Skeletal muscle cell (primary cell): ENCODE measurements around the gene FRMD5.
"Not testable (repeated sequence)": the region's sequence is repeated elsewhere in the genome, so short reads cannot be mapped to it uniquely, and the experiment has no call there.

ENCODE experiments used
- DNase-seq: peaks from one replicate; pipeline ENCODE4 v3.0.0-alpha.2; 2010; ENCODE audit warnings: low read depth
- H3K4me3 ChIP-seq: 2 replicates; pipeline ENCODE4 v1.5.1; 2011; ENCODE audit warnings: low read depth, mild to moderate bottlenecking, control low read depth, low read length, moderate library complexity

Gene FRMD5

DNA sequence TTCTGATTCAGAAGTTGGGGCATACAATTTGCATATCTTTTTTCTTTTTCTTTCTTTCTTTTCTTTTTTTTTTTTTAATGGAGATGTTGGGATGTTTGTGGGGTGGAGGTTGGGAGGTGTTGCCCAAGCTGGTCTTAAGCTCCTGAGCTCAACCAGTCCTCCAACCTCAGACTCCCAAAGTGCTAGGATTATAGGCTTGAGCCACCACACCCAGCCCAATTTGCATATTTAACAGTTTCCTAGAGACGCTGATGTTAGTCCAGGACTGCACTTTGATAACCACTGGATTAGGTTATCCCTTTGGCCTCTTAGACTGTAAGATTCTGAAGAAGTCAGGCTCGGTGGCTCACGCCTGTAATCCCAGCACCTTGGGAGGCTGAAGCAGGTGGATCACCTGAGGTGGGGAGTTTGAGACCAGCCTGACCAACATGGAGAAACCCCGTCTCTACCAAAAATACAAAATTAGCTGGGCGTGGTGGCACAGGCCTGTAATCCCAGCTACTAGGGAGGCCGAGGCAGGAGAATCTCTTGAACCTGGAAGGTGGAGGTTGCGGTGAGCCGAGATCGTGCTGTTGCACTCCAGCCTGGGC, 365.0 kb downstream of the FRMD5 start:
- not testable (repeated sequence) for H3K4me3 ChIP-seq, DNase-seq

DNA sequence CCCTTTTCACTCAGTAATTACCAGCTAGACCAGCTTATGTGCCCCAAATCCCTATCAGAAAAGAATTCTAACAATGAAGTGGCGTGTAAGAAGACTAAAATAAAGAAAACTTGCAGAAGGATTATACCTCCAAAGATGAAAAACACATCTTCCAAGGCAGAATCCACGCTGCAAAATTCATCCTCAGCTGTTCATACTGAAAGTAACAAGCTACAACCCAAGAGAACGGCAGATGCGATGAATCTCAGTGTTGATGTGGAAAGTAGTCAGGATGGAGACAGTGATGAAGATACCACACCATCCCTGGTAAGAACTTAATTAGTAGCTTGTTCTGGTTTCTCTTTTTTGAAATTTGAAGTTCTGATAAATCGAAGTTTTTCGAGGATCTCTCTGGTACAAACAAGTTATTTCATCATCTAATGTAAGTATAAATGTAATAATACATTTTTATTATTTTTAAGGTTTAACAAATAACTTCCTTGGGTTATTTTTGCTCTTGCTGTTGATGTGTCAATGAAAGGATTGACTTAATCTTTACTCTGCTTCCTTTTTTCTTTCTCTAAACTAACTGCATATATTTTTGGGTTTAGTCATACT, 366.9 kb downstream of the FRMD5 start:
- DNase-seq = no peak
- peak overlapping the region; percentile 49 for H3K4me3 ChIP-seq

DNA sequence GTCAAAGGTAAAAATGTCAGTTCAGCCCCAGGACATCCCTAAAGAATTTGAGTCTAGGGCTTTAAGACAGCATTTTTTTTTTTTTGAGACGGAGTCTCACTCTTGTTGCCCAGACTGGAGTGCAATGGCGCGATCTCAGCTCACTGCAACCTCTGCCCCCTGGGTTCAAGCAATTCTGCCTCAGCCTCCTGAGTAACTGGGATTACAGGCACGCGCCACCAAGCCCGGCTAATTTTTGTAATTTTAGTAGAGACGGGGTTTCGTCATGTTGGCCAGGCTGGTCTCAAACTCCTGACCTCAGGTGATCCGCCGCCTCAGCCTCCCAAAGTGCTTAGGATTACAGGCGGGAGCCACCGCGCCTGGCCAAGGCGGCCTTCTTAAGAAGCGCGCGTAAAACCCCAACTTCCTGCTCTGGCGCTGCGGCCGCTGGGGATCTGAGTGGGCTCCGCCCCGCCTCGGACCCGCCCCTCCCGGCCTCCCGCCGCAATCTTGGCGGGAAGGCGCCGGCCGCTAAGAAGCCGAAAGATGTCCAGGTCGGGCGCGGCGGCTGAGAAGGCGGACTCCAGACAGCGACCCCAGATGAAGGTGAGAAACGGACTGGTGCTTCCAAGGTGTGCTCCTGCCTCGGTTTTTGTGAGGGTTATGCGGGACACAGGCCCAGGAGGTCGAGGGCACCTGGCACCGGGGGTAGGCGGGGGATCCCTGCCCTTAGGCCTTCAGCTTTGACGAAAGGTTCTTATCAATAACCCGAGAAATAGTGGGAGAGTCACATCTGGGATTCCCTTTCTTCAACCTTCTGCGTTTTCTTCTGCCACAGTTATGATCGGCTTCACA, 368.3 kb downstream of the FRMD5 start, which contains the start of gene WDR76:
Gene WDR76 (plus strand): TSS at position 495 of the 834 bp plus-strand sequence. CDS start 31 bp downstream, at position 526.
- H3K4me3 ChIP-seq = peak within 1 kb of the TSS; percentile 49
- DNase-seq = peak; percentile 37

DNA sequence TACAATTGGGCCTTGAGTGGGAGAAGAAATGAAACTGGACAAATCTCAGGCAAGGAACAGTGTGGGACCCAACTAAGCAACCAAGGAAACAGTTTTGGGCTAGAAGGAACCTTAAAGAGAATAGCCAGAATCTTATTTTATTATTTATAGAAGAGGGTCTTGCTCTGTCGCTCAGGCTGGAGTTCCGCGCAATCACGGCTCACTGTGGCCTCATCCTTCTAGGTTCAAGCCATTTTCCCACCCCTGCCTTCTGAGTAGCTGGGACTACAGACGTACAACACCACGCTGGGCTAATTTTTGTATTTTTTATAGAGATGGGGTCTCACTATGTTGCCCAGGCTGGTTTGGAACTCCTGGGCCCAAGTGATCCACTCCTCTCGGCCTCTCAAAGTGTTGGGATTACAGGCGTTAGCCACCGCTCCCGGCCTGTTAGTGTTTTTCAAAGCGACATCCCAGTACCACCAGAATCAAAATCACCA, 369.0 kb downstream of the FRMD5 start:
- DNase-seq = no peak
- H3K4me3 ChIP-seq = peak overlapping the region; percentile 49

DNA sequence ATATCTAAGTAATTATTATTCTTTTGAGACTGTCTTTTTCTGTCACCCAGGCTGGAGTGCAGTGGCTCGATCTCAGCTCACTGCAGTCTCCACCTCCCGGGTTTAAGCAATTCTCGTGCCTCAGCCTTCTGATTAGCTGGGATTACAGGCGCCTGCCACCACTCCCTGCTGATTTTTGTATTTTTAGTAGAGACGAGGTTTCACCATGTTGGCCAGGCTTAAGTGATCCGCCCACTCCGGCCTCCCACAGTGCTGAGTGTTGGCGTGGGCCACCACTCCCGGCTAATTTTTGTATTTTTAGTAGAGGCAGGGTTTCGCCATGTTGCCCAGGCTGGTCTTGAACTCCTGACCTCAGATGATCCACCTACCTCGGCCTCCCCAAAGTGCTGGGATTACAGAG, 369.8 kb downstream of the FRMD5 start:
- DNase-seq, H3K4me3 ChIP-seq: not testable (repeated sequence)

DNA sequence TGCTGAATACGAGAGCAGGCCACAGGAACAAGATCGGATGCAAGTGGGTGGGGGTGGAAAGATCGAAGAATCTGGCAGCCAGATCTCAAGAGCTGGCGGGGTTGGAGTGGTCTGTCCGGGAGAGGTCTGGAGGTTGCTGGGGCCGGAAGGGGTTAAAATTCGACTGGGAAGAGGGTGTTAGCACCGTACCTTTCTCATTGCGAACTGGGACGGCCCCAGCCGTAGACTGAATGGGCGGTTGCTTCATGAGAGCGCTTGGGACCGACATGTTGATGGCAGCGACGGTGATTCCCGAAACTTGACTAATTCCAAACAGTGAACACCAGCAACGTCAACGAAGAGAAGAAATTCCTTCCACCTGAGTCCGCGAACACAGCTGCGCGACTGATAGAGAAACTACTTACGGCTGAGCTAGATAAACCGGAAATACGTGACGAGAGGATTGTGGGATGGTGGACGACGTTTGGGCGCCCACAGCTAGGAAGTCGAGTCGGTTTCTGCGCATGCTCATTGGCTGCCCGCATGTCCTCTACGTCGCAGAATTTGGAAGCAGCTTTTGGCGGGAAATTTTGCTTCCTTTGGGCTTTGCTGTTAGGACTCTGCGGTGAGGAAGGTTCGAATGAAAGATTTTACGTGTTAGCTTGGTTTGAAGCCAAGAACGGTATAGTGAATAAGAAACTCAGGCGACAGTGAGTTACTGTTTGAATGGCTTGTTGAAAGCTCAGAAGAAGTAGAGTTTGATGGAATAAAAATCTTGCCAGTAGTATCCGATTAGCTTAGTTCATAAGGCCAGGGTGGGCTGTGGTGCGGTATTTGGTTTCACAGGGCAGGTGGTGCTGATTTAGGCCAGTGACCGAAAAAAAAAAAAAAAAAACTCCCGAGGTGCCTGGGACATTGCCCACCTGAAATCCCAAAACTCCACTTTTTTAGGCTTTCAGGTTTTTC, 370.5 kb downstream of the FRMD5 start, which contains the start of gene MFAP1:
Gene MFAP1 (minus strand): TSS at position 389 of the 945 bp plus-strand sequence. CDS start 121 bp downstream, at position 268.
- H3K4me3 ChIP-seq = peak within 1 kb of the TSS; percentile 97
- peak; percentile 87 for DNase-seq

DNA sequence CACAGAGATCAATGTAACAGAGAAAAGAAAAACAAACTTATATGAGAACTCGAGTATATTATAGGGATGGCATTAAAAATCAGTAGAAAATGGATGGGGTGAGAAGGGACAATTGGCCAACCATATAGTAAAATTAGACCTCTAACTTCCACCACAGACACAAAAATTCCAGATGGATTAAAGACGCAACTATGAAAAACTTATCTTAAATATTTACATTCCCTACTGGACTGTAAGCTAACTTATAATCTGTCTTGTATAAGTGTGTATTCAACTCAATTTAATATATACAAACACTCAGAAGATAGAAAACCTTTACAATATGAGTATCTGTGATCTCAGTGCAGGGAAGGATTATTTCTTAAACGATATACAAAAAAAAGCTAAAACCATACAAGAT, 373.6 kb downstream of the FRMD5 start:
- no peak for DNase-seq
- H3K4me3 ChIP-seq = no peak overlapping the region
